Cerebellar nuclear complex (tissue), 1 donor: Measurements from ENCODE around the gene MUC20.
"Not testable (repeated sequence)": the region's sequence is repeated elsewhere in the genome, so short reads cannot be mapped to it uniquely, and the experiment has no call there.

Experiments used
- DNase-seq, 2 experiments: peaks; one replicate each; lab custom pipeline; 2025; lab: John Stamatoyannopoulos, UW

Gene MUC20

GRCh38 chr3:195693428-195694216 lies 27.2 kb upstream of the MUC20 start:
- DNase-seq, result no peak

- DNase-seq, result not testable (repeated sequence)
These were observed 26.3 kb upstream of the MUC20 start for GRCh38 chr3:195694217-195695076.

GRCh38 chr3:195696632-195697278 lies 24.0 kb upstream of the MUC20 start:
- DNase-seq, result no peak

GRCh38 chr3:195697582-195698324 lies 23.0 kb upstream of the MUC20 start:
- DNase-seq, result no peak

GRCh38 chr3:195698325-195698646 lies 22.5 kb upstream of the MUC20 start:
- DNase-seq, result no peak

GRCh38 chr3:195698647-195699387 lies 22.0 kb upstream of the MUC20 start:
- DNase-seq, result no peak

- no peak for DNase-seq
These were observed 21.4 kb upstream of the MUC20 start for GRCh38 chr3:195699388-195699771.

GRCh38 chr3:195699860-195700259 lies 20.9 kb upstream of the MUC20 start:
- DNase-seq, result no peak

GRCh38 chr3:195700319-195700718 lies 20.5 kb upstream of the MUC20 start:
- no peak for DNase-seq

GRCh38 chr3:195701042-195701915 lies 19.5 kb upstream of the MUC20 start:
- DNase-seq, result no peak

- DNase-seq, result no peak
These were observed 17.0 kb upstream of the MUC20 start for GRCh38 chr3:195703776-195704175.

- DNase-seq, result no peak
These were observed 16.3 kb upstream of the MUC20 start for GRCh38 chr3:195704433-195704999.

GRCh38 chr3:195705081-195705991 lies 15.4 kb upstream of the MUC20 start:
- DNase-seq, result no peak

GRCh38 chr3:195708061-195708460 lies 12.7 kb upstream of the MUC20 start:
- DNase-seq, result no peak

- DNase-seq, result no peak
These were observed 11.9 kb upstream of the MUC20 start for GRCh38 chr3:195708626-195709481.

- DNase-seq, result no peak
These were observed 11.1 kb upstream of the MUC20 start for GRCh38 chr3:195709676-195710085.

- DNase-seq, result not testable (repeated sequence)
These were observed 10.5 kb upstream of the MUC20 start for GRCh38 chr3:195710126-195710905.
